HG03558 (cell line): ENCODE measurements around the gene DCAKD.

ENCODE experiments used
- ATAC-seq: cut with Tn5 transposase; IDR thresholded peaks from one replicate; pipeline ENCODE4 v1.9.1; 2021; ENCODE audit warnings: moderate number of reproducible peaks; ENCODE audit not compliant: unreplicated experiment; ENCODE audit errors: extremely low read depth

The DCAKD gene

GRCh38 chr17:45051060-45051719 is at the start of gene DCAKD:
DCAKD (minus strand) TSS chr17:45051632; CDS start chr17:45034885, 16,747 bp downstream.
- peak; percentile 77 for ATAC-seq

- ATAC-seq: no peak
Measured at GRCh38 chr17:45098869-45099616, 47.6 kb upstream of the DCAKD start.

DNA sequence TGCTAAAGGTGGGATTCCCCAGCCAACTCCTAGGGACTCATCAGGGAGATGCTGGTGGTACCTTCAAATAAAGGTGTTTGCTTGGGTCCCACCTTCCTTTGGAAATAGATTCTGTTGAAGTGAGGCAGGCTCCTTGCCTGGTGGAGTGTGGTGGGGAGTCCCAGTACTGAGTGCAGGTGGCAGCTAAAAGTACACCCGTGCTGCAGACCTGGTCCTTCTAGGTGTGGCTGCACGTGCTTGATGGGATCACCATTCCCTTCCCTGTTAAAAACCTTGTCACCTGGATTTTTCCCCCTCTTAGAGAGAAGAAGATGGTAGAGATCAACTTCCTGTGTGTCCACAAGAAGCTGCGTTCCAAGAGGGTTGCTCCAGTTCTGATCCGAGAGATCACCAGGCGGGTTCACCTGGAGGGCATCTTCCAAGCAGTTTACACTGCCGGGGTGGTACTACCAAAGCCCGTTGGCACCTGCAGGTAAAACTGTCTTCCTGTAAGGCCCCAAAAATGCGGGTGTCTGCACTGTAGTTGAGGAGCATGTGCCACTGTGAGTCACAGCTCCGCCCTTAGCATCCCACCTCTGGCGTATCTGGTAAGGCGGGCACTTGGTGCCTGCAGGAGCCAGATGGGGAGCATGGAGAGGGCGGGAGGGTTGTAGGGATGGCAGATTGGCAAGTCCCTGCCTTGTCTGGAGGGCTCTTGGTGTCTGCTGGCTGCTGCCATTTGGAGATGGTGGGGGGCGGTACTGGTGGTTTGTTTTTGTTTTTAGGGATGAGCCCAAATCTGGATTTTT is 46.8 kb upstream of the DCAKD start:
- no peak for ATAC-seq

DNA sequence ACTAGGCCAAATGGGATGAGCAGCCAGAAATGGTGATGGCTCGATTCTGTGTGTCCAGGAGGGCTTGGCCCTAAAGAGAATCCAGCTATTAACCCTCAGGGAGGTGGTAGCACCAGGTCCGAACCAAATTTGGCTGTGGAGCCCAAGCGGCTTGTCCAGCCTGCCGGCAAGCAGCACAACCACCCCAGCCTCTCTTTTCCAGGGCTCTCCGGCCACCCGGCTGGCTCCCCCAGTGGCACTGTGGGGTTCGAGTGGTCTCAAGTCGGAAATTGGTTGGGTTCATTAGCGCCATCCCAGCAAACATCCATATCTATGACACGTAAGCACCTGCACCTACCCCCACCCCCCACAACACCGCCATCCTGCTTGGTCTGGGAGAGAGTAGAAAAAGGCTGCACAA is 45.5 kb upstream of the DCAKD start:
- ATAC-seq: no peak

GRCh38 chr17:45096141-45096540 is 44.7 kb upstream of the DCAKD start:
- ATAC-seq: no peak

- ATAC-seq: no peak
Measured at GRCh38 chr17:45093444-45094110, 42.1 kb upstream of the DCAKD start.

- ATAC-seq: no peak
Measured at GRCh38 chr17:45092911-45093430, 41.5 kb upstream of the DCAKD start.

DNA sequence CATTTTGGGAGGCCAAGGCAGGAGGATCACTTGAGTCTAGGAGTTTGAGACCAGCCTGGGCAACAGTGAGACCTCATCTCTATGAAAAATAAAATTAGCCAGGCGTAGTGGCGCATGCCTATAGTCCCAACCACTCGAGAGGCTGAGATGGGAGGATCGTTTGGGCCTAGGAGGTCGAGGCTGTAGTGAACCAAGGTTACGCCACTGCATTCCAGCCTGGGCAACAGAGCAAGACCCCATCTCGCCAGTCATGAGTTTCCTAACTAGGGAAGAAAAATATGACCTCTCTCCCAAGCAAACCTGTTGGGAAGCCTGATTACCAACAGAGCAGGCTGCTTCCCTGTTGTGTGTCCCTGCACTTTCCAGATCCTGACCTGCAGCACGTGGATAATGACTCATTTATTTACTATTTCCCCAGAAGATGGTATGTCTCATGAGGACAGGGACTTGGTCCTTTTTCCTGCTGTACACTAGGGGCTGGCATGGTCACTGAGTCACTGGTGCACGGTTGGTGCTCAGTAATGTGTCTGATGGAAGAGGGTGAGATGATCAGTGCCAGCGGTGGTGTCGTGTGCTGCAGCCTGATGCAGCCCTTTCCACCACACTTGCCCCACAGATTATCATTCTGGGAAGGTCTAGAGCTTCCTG is 40.5 kb upstream of the DCAKD start:
- no peak for ATAC-seq

- ATAC-seq: no peak
Measured at GRCh38 chr17:45090711-45091110, 39.3 kb upstream of the DCAKD start.

GRCh38 chr17:45088741-45089140 is 37.3 kb upstream of the DCAKD start:
- ATAC-seq: no peak

DNA sequence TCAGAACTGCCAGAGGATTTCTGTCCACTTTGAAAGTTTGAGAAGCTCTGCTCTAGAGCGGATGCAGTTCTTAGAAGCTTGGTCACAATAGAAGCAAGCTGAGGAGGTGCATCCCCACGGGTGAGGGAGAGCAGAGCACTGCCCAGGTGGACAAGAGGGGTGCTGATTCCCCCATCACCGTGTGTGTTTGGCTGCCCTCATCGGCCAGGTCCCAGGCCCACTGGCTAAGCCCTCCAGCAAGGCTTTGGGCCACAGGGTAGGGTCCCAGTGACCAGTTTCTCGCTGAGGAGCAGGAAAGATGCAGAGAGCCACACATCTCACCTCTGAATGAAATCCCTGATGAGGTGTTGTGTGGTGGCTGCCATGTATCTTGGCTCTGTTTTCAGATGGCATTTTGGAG is 36.5 kb upstream of the DCAKD start:
- ATAC-seq: no peak

- ATAC-seq: no peak
Measured at GRCh38 chr17:45087504-45087975, 36.1 kb upstream of the DCAKD start.

GRCh38 chr17:45086865-45087503 is 35.6 kb upstream of the DCAKD start:
- no peak for ATAC-seq

DNA sequence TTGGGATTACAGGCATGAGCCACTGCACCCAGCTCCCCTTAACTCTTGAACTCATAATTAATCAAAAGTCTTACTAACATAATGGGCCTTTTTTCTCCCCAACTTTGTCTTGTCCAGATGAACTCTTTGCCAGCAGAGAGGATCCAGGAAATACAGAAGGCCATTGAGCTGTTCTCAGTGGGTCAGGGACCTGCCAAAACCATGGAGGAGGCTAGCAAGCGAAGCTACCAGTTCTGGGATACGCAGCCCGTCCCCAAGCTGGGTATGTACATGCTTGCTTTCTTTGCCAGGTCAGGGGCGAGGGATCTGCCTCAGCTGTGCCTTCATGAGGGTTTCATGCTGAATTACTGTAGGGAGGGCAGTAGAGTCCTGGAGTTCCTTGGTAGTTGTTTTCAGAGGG is 35.0 kb upstream of the DCAKD start:
- ATAC-seq: no peak

DNA sequence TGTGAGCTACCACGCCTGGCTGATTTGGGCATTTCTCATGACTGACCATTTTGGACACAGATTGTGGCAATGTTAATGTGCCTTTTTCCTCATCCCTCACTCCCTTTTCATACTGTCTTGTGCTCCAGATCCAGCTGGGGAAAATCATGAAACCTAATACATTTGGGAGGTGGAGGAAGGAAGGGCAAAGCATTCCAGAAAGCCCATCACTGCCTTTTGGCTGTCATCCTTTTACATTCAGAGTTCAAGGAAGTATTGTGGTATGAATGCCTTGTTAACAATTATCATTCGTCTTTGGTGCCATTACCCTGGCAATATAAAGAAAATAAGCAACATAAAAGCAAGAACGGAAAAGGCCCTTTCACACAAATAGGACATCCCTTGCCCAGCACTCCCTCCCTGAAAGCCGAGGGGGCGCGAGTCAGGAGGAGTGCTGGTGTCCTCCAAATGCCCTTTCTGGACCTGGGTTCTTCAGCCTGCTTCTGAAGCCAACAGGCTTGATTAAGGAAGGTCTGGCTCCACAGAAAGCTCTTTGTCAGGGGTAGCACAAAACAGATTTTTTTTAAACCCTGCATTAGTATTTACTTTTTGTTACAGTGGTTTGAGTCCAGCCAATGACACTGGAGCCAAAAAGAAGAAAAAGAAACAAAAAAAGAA is 29.7 kb upstream of the DCAKD start:
- ATAC-seq: no peak

DNA sequence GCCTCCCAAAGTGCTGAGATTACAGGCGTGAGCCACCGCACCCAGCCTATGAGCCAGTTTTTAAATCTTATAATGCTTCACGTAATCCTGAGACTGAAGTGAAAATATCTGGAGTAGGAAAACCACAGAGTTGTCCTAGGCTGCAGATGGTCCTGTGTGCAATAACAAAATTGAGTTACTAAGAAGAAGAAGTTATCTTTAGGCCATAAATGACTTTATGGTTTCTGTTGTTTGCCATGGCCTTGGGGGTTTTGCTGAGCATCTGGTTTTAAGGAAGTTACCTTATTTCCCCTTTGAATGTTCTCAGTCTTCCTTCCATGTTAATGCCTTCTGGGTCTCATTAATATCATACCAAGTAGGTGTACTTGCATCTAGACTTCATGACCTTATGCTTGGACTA is 26.2 kb upstream of the DCAKD start:
- no peak for ATAC-seq

DNA sequence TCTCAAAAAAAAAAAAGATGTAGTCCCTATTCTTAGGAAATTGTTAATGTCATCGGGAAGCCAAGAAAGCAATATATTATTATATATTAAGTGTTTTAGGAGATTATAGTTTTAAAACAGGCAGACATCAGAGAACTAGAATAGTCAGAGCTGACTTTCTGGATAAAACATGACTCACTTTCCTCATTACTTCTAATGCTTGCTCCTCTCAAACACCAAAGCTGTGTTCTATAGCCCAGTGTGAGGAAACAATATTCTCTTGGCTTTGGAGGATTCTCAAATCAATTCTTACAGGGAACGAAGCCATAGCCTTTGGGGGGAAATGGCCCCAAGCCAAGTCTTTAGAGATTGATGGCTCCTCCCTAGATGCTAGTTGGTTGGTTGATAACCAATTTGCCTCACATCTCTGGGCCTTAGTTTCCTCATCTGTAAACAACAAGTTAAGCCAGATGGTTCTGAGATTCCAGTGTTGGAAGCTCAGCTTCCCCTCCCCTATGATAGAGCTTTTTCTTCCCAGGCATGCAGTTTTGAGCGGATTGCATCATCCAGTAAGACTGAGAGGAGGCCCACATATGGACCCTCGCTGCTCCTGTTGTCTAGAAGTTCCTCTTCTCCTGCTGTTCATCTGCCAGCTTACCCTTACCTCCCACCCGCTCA is 22.1 kb upstream of the DCAKD start:
- ATAC-seq: no peak

GRCh38 chr17:45070809-45071208 is 19.4 kb upstream of the DCAKD start:
- no peak for ATAC-seq
